GM12801 (cell line): ENCODE measurements around the gene CITED2.

Source experiments
- CTCF ChIP-seq: IDR thresholded peaks from one replicate; pipeline ENCODE4 v1.5.1; 2011; ENCODE audit warnings: control low read depth; ENCODE audit not compliant: insufficient read length; ENCODE audit errors: extremely low read depth

Gene CITED2

DNA sequence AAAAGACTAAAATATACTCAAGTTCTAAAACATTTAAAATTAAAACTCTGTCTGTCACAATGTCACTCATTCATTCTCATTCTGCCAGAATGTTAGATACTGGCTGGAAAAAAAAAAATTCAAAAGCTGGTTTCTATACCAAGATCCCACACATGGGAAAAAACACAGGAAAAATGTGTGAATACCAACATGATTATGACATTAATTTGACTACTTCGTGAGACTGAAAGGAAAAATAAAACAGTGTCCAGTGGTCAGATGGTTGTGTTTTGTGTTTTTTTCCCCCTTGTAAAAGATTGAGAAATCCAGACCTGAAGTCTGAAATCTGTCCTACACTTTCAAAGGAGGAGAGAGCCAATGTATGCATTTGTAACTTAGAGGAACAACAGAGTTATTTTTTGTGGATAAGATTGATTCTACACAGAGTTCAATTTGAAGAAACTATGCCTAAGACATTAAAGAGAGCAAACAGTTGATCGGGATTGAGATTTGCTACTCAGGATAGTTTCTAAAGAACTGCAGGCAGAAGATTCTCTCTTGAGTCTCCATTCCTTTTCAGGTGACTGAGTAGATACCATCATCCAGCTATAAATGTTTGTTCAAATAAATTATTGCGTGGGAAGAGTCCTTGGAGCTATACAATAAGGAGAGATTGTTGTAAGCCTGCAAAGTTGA, 43.5 kb downstream of the CITED2 start:
- no peak for TF ChIP-seq CTCF

DNA sequence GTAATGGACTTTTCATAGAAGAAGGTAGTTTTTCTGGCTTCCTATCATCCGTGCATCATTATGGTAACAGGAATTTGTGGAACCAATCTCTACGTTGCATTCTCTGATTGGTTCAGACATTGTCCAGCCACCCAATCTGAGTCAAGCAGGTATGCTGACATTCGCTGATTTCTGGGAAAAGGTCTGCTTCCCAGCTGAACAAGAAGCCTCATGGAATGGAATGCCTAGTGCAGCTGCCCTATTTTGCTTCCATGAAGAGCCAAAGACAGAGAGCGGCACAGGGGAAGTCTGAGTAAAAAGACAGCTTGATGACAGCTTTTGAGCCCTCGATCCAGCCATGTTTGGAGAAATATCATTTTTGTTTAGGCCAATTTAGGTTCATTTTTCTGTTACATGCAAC, 44.1 kb downstream of the CITED2 start:
- TF ChIP-seq CTCF, result no peak

DNA sequence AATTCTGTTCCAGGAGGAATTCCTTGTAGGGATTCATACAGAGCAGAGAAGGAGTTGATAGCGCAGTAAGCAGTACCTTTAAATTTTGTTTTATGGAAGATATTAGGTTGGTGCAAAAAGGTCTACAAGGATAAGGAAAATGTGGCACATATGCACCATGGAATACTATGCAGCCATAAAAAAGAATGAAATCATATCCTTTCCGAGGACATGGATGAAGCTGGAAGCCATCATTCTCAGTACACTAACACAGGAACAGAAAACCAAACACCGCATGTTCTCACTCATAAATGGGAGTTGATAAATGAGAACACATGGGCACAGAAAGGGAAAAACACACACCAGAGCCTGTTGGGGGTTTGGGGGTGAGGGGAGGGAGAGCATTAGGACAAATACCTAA, 45.2 kb downstream of the CITED2 start:
- no peak for TF ChIP-seq CTCF

DNA sequence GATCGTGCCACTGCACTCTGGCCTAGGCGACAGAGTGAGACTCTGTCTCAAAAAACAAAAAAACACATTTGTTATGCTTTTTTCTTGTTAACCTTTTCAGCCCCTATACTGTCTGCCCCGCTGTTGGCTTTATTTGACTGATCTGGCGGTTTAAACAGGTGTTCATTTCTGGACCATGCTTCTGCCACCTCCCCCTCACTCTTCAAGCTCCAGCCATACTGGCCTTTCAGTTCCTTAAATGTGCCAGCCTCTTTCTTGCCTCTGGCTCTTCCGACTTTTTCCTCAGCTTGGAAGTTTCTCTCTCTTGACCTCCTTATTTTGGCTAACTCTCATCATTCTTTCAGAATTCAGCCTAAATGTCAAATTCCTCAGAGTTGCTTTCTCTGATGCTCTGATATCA, 47.4 kb downstream of the CITED2 start:
- TF ChIP-seq CTCF, result no peak

GRCh38 chr6:139325686-139326085, 48.8 kb downstream of the CITED2 start:
- no peak for TF ChIP-seq CTCF

GRCh38 chr6:139325125-139325524, 49.3 kb downstream of the CITED2 start:
- TF ChIP-seq CTCF, result no peak

GRCh38 chr6:139324301-139324555, 50.2 kb downstream of the CITED2 start:
- TF ChIP-seq CTCF, result no peak
